ENCODE measurements around the gene SLC12A7. TPM values are rescaled to one million over a fixed set of nuclear protein-coding genes. Genes with fewer than 3 reads are reported as not detected.

Gene SLC12A7
- total RNA-seq, 4 donors from 2014 or later, result 10.6 to 32.2 (median 18.1) TPM

- no peak overlapping the region for H3K4me3 ChIP-seq (ENCODE audit: low read depth, poor library complexity, severe bottlenecking)
- no peak for DNase-seq (ENCODE audit: low spot score in 2 of 2)
- TF ChIP-seq POLR2A (IDR thresholded peaks at IDR 0.05) (no peak), CTCF (IDR thresholded peaks at IDR 0.05) (no peak)
- WGBS, 2 donors, result 89 to 92% methylated on average over 33 of the region's 33 CpGs
- intact Hi-C loops (cut with DNase I; ENCODE audit: low total_unique reads), result no loop called here
These were observed 42.8 kb downstream of the SLC12A7 start for GRCh38 chr5:1068895-1069719.

GRCh38 chr5:1068204-1068894 lies 43.5 kb downstream of the SLC12A7 start:
- intact Hi-C loops (cut with DNase I; ENCODE audit: low total_unique reads), result no loop called here
- TF ChIP-seq CTCF (IDR thresholded peaks at IDR 0.05) (no peak), POLR2A (IDR thresholded peaks at IDR 0.05) (no peak)
- H3K4me3 ChIP-seq (ENCODE audit: low read depth, poor library complexity, severe bottlenecking), result no peak overlapping the region
- WGBS, 2 donors, result 74 to 84% methylated on average over 34 of the region's 34 CpGs
- no peak for DNase-seq (ENCODE audit: low spot score in 2 of 2)

DNA sequence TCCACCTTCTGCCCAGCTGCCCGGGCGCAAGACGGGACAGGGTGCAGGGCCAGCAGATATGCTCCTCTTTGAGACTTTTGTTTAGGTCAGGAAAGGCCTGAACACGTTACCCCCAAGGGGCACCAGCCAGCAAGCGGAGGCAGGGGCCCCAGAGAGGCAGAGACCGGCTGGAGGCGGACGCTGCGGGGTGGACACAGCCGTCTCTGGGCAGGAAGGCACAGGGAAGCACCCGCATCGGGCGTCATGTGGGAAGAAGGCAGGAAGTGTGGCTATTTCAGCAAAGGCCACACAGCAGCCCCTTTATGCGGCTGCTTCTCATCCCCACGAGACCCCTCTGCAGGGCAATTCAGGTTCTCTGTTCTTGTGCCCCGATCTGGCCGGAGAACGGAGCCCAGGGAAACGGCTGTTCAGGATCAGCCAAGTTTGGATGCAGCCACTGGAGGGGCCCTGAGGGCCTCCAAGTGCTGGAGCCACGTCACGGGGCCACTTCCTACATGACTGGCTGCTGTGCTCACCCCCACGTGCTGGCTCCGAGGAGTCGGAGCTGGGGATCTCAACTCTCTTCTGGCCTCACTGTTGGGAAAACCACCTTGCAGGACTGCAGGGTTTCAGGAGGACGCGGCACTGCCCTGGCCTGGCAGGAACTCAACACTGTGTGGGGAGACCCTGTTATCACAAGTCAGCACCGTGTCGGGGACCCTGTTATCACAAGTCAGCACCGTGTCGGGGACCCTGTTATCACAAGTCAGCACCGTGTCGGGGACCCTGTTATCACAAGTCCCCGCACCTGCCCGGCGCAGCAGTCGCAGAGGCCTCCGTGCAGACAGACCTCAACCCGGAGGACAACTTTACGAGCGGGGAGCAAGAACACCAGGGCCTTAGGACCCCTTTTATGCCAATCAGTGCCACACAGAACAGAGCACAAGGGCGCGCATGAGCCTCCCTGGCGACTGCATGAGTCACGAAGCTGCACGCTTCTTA lies 44.4 kb downstream of the SLC12A7 start:
- TF ChIP-seq POLR2A (IDR thresholded peaks at IDR 0.05) (no peak), CTCF (IDR thresholded peaks at IDR 0.05) (no peak)

DNA sequence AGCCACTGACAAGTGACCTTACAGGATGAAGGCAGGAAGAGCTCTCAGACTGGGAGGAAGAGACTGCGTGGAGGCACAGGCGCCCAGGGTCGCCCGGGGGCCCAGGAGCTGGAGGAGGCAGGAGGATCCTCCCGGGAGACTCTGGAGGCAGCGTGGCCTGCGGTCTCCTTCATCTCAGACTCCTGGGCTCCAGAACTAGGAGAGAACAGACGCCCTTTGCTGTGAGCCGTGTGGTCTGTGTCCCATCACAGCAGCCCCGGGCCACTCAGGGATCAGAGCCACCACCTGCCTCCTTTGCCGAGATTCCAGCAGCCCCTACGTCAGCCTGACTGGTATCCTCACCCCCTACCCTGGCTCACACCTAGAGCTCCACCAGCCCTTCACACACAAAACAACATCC lies 45.2 kb downstream of the SLC12A7 start:
- DNase-seq (ENCODE audit: low spot score in 2 of 2), result no peak
- TF ChIP-seq CTCF (IDR thresholded peaks at IDR 0.05) (no peak), POLR2A (IDR thresholded peaks at IDR 0.05) (no peak)
- intact Hi-C loops (cut with DNase I; ENCODE audit: low total_unique reads), result no loop called here
- WGBS, 2 donors, result 84 to 89% methylated on average over 12 of the region's 12 CpGs
- no peak overlapping the region for H3K4me3 ChIP-seq (ENCODE audit: low read depth, poor library complexity, severe bottlenecking)

More for the DNA sequence above, 44.4 kb downstream of the SLC12A7 start:
- intact Hi-C loops (cut with DNase I; ENCODE audit: low total_unique reads), result no loop called here
- H3K4me3 ChIP-seq (ENCODE audit: low read depth, poor library complexity, severe bottlenecking), result no peak overlapping the region
- WGBS, 2 donors, result 90 to 92% methylated on average over 36 to 45 of the region's 45 CpGs
- no peak for DNase-seq (ENCODE audit: low spot score in 2 of 2)

- H3K4me3 ChIP-seq (ENCODE audit: low read depth, poor library complexity, severe bottlenecking), result no peak overlapping the region
- no peak for TF ChIP-seq CTCF (IDR thresholded peaks at IDR 0.05)
- TF ChIP-seq POLR2A (IDR thresholded peaks at IDR 0.05), result no peak
- 84 to 91% methylated on average over 12 to 14 of the region's 16 CpGs for WGBS, 2 donors
- intact Hi-C loops (cut with DNase I; ENCODE audit: low total_unique reads), result no loop called here
- no peak for DNase-seq (ENCODE audit: low spot score in 2 of 2)
These were observed 45.8 kb downstream of the SLC12A7 start for GRCh38 chr5:1065891-1066650.
